ENCODE measurements around the gene RAB7B.

RAB7B gene

GRCh38 chr1:205990226-205990625, 13.0 kb downstream of the RAB7B start:
- no peak for TF ChIP-seq CTCF (IDR thresholded peaks at IDR 0.05; ENCODE audit: low read length)
- no peak for TF ChIP-seq EZH2phosphoT487 (IDR thresholded peaks at IDR 0.05; ENCODE audit: low read length)
- TF ChIP-seq EZH2 (optimal IDR thresholded peaks at IDR 0.05; ENCODE audit: low read depth, low read length): no peak

GRCh38 chr1:205989786-205990185, 13.4 kb downstream of the RAB7B start:
- Histone ChIP-seq H3K4me1 (ENCODE audit: low read length) (no peaks in the 10 kb centered on the region), H3K9me2 (replicated peaks; ENCODE audit: insufficient read depth, low read length) (no peaks in the 10 kb centered on the region), H2AFZ (ENCODE audit: low read length) (no peak overlapping the region), H3K27ac (ENCODE audit: low read length) (no peak overlapping the region), H3F3A (ENCODE audit: insufficient read depth, low read length) (no peaks in the 10 kb centered on the region), H3K4me2 (ENCODE audit: low read depth, low read length) (no peak overlapping the region), H3K27me3 (replicated peaks; ENCODE audit: insufficient read depth, low read length) (no peaks in the 10 kb centered on the region), H3K4me3 (ENCODE audit: low read length) (no peak overlapping the region), H3K9me3 (replicated peaks; ENCODE audit: insufficient read depth, low read length) (no peaks in the 10 kb centered on the region), H3K36me3 (replicated peaks; ENCODE audit: insufficient read depth, low read length) (no peaks in the 10 kb centered on the region), H3K9ac (ENCODE audit: low read length) (no peak overlapping the region), H4K20me1 (ENCODE audit: insufficient read depth, low read length) (no peaks in the 10 kb centered on the region), H3K79me2 (ENCODE audit: low read length) (no peaks in the 10 kb centered on the region)
- no peak for DNase-seq
- TF ChIP-seq CTCF (IDR thresholded peaks at IDR 0.05; ENCODE audit: low read length) (no peak), EZH2 (optimal IDR thresholded peaks at IDR 0.05; ENCODE audit: low read depth, low read length) (no peak), EZH2phosphoT487 (IDR thresholded peaks at IDR 0.05; ENCODE audit: low read length) (no peak)

More at GRCh38 chr1:205990226-205990625, 13.0 kb downstream of the RAB7B start:
- Histone ChIP-seq H3K9ac (ENCODE audit: low read length) (no peak overlapping the region), H4K20me1 (ENCODE audit: insufficient read depth, low read length) (no peaks in the 10 kb centered on the region), H3K9me3 (replicated peaks; ENCODE audit: insufficient read depth, low read length) (no peaks in the 10 kb centered on the region), H3K27me3 (replicated peaks; ENCODE audit: insufficient read depth, low read length) (no peaks in the 10 kb centered on the region), H3K4me3 (ENCODE audit: low read length) (no peak overlapping the region), H3F3A (ENCODE audit: insufficient read depth, low read length) (no peaks in the 10 kb centered on the region), H3K4me2 (ENCODE audit: low read depth, low read length) (no peak overlapping the region), H2AFZ (ENCODE audit: low read length) (no peak overlapping the region), H3K4me1 (ENCODE audit: low read length) (no peaks in the 10 kb centered on the region), H3K79me2 (ENCODE audit: low read length) (no peaks in the 10 kb centered on the region), H3K36me3 (replicated peaks; ENCODE audit: insufficient read depth, low read length) (no peaks in the 10 kb centered on the region), H3K27ac (ENCODE audit: low read length) (no peak overlapping the region), H3K9me2 (replicated peaks; ENCODE audit: insufficient read depth, low read length) (no peaks in the 10 kb centered on the region)
- DNase-seq: no peak

- H3K27ac ChIP-seq (ENCODE audit: low read length): no peak overlapping the region
- no peak overlapping the region for H3K4me3 ChIP-seq (ENCODE audit: low read length)
- H4K20me1 ChIP-seq (ENCODE audit: insufficient read depth, low read length): no peaks in the 10 kb centered on the region
- no peak for DNase-seq
- H3K9me3 ChIP-seq (replicated peaks; ENCODE audit: insufficient read depth, low read length): no peaks in the 10 kb centered on the region
- no peaks in the 10 kb centered on the region for H3K4me1 ChIP-seq (ENCODE audit: low read length)
- no peaks in the 10 kb centered on the region for H3K79me2 ChIP-seq (ENCODE audit: low read length)
- H3K27me3 ChIP-seq (replicated peaks; ENCODE audit: insufficient read depth, low read length): no peaks in the 10 kb centered on the region
- no peak overlapping the region for H2AFZ ChIP-seq (ENCODE audit: low read length)
- no peaks in the 10 kb centered on the region for H3F3A ChIP-seq (ENCODE audit: insufficient read depth, low read length)
- H3K36me3 ChIP-seq (replicated peaks; ENCODE audit: insufficient read depth, low read length): no peaks in the 10 kb centered on the region
- H3K4me2 ChIP-seq (ENCODE audit: low read depth, low read length): no peak overlapping the region
- TF ChIP-seq EZH2phosphoT487 (IDR thresholded peaks at IDR 0.05; ENCODE audit: low read length) (no peak), EZH2 (optimal IDR thresholded peaks at IDR 0.05; ENCODE audit: low read depth, low read length) (no peak), CTCF (IDR thresholded peaks at IDR 0.05; ENCODE audit: low read length) (no peak)
- H3K9ac ChIP-seq (ENCODE audit: low read length): no peak overlapping the region
- no peaks in the 10 kb centered on the region for H3K9me2 ChIP-seq (replicated peaks; ENCODE audit: insufficient read depth, low read length)
These were observed 14.6 kb downstream of the RAB7B start for GRCh38 chr1:205988585-205988995.

All from MM.1S (cell line).